Stimulated activated CD8-positive, alpha-beta memory T cell treated with anti-CD3 and anti-CD28 coated beads, Interleukin-15, amount 100 ng/mL, for 1 hour (primary cell): ENCODE results near the gene DDX43.
A peak's percentile ranks its signal among the peaks of the same experiment; 100 is the strongest.
"Not testable (repeated sequence)": the region's sequence is repeated elsewhere in the genome, so short reads cannot be mapped to it uniquely, and the experiment has no call there.

Experiments used
- DNase-seq: peaks from one replicate; pipeline ENCODE4 v3.0.0-alpha.2; 2020; ENCODE audit warnings: low read depth

Gene DDX43

GRCh38 chr6:73388800-73389512 lies 5.7 kb upstream of the DDX43 start:
- DNase-seq, result peak; percentile 34

DNA sequence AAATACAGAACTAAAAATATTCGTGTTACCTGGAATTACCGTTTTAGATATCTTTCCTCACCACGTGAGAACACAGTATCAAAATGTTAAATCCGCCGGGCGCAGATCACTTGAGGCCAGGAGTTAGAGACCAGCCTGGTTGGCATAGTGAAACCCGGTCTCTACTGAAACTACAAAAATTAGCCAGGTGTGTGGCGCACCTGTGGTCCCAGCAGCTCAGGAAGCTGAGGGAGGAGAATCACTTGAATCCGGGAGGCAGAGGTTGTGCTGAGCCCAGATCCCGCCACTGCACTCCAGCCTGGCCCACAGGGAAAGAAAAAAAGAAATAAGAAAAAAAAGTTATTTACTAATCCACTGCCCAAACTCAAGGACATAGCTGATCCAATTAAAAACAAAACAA lies 4.8 kb upstream of the DDX43 start:
- no peak for DNase-seq

GRCh38 chr6:73391675-73392074 lies 3.0 kb upstream of the DDX43 start:
- DNase-seq, result no peak

- DNase-seq, result not testable (repeated sequence)
Measured at GRCh38 chr6:73392188-73392587, 2.4 kb upstream of the DDX43 start.

GRCh38 chr6:73393278-73393677 lies 1.4 kb upstream of the DDX43 start:
- no peak for DNase-seq

- no peak for DNase-seq
Measured at GRCh38 chr6:73395875-73396274, 1.2 kb downstream of the DDX43 start.

- no peak for DNase-seq
Measured at GRCh38 chr6:73400656-73401055, 6.0 kb downstream of the DDX43 start.

GRCh38 chr6:73409395-73409794 lies 14.8 kb downstream of the DDX43 start:
- no peak for DNase-seq

GRCh38 chr6:73413102-73413501 lies 18.5 kb downstream of the DDX43 start:
- no peak for DNase-seq

GRCh38 chr6:73418081-73418741 lies 23.6 kb downstream of the DDX43 start:
- DNase-seq, result no peak

DNA sequence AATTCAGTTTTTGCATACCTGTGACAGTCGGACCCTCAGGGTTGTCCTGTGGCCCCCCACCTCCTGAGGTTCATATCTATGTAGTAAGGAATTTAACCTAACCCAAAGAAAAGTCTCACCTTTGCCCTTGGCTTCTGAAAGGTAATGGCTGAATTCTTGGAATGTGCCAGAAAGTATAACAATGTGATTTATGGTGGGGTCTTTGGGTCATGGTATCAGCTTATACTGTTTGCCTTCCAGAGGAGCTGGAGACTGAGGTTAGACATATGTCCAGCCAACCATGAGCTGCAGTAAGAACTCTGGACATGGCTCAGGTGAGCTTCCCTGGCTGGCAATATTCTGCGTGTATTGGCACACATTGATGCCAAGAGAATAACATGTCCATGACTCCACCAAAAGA lies 26.9 kb downstream of the DDX43 start:
- no peak for DNase-seq

DNA sequence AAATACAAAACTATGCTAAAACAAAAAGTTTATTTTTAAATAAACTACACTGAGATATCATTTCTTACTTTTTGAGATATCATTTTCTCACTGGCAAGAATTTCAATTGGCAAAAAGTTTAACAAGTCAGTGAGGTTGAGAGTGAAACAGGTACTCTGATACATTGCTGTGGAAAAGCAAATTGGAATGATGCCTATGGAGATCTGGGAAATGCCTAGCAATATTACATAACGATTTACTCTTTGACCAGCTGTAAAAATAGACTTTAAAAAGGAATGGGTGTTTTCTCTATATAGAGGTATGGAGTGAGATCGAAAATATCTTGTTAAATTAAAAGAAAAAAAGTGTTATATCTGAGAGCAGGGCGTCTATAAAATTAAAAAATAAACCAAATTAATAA lies 40.6 kb downstream of the DDX43 start:
- no peak for DNase-seq

DNA sequence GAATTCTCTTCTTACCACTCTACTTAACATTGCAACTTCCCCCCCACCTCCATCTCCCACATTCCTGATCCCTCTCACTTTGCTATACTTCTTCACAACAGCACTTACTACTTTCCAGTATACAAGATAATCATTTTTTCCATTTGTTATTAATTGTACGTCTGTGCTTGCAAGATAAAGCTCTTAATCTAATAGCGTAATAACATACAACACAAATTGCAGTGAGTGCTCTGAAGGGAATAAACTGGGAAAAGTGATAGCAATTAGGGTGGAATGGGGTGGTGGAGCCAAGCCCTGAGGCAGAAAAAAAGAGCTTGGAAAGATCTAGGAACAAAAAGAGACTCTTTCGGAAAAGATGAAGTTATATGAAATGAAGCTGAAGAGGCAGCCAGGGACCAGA lies 48.9 kb downstream of the DDX43 start:
- DNase-seq, result no peak

GRCh38 chr6:73451223-73452106 lies 56.8 kb downstream of the DDX43 start:
- no peak for DNase-seq

- peak; percentile 52 for DNase-seq
Measured at GRCh38 chr6:73452107-73452461, 57.5 kb downstream of the DDX43 start, which contains the start of gene CGAS. CGAS (minus strand) TSS chr6:73452297; CDS start chr6:73452181, 116 bp downstream.

GRCh38 chr6:73455865-73456629 lies 61.4 kb downstream of the DDX43 start:
- no peak for DNase-seq

GRCh38 chr6:73459474-73459873 lies 64.8 kb downstream of the DDX43 start:
- not testable (repeated sequence) for DNase-seq

GRCh38 chr6:73460056-73460455 lies 65.4 kb downstream of the DDX43 start:
- DNase-seq, result no peak

GRCh38 chr6:73461537-73462350 lies 67.1 kb downstream of the DDX43 start, which contains the start of gene MTO1:
MTO1 (plus strand) TSS chr6:73461737; CDS start chr6:73461855, 118 bp downstream.
- DNase-seq, result peak; percentile 64
